Fibroblast of lung (primary cell): ENCODE data around the gene CCNT1. TPM values are rescaled to one million over a fixed set of nuclear protein-coding genes. Genes with fewer than 3 reads are reported as not detected.

Experiments
- DNase-seq, 2 donors: peaks; one replicate each; pipeline versions ENCODE4 v3.0.0 to v3.0.0-alpha.2; 2010; ENCODE audit warnings: low read depth in 2 of 2
- H2AFZ ChIP-seq: 2 replicates; pipeline ENCODE4 v1.5.1; 2012; ENCODE audit warnings: low read length, control low read depth, inconsistent platforms
- H3K27ac ChIP-seq: 2 replicates; pipeline ENCODE4 v1.5.1; 2011; ENCODE audit warnings: low read length, control low read depth; ENCODE audit not compliant: insufficient read depth
- H3K27me3 ChIP-seq: 2 replicates; pipeline ENCODE4 v1.5.1; 2011; ENCODE audit warnings: mild to moderate bottlenecking, low read length; ENCODE audit not compliant: control insufficient read depth, insufficient read depth
- H3K36me3 ChIP-seq: 2 replicates; pipeline ENCODE4 v1.5.1; 2011; ENCODE audit warnings: low read length; ENCODE audit not compliant: control insufficient read depth, insufficient read depth
- H3K4me1 ChIP-seq: 2 replicates; pipeline ENCODE4 v1.5.1; 2011; ENCODE audit warnings: low read length; ENCODE audit not compliant: control insufficient read depth, insufficient read depth; ENCODE audit errors: extremely low read depth
- H3K4me2 ChIP-seq: 2 replicates; pipeline ENCODE4 v1.5.1; 2011; ENCODE audit warnings: low read length, control low read depth; ENCODE audit not compliant: insufficient read depth; ENCODE audit errors: extremely low read depth
- H3K4me3 ChIP-seq, 4 experiments: fragments of 200-600 bp in 1 of 4; sonication (generic) in 1 of 4; replicated peaks in 1 of 4; 2 replicates each; pipeline ENCODE4 v1.5.1; 2011 to 2016; ENCODE audit warnings: low read length in 4 of 4, low read depth in 3 of 4, mild to moderate bottlenecking in 3 of 4, control low read depth in 2 of 4, inconsistent platforms in 1 of 4, mixed read lengths in 1 of 4; ENCODE audit not compliant: insufficient read depth in 1 of 4; ENCODE audit errors: control extremely low read depth in 1 of 4
- H3K79me2 ChIP-seq: 2 replicates; pipeline ENCODE4 v1.5.1; 2012; ENCODE audit warnings: mild to moderate bottlenecking, low read length, inconsistent platforms; ENCODE audit not compliant: control insufficient read depth, insufficient read depth
- H3K9ac ChIP-seq: 2 replicates; pipeline ENCODE4 v1.5.1; 2011; ENCODE audit warnings: mild to moderate bottlenecking, low read length, control low read depth; ENCODE audit not compliant: insufficient read depth
- H3K9me3 ChIP-seq: 2 replicates; pipeline ENCODE4 v1.5.1; 2012; ENCODE audit warnings: low read depth, low read length; ENCODE audit not compliant: control insufficient read depth, insufficient read depth
- H4K20me1 ChIP-seq: 2 replicates; pipeline ENCODE4 v1.5.1; 2011; ENCODE audit warnings: low read length; ENCODE audit not compliant: control insufficient read depth, insufficient read depth; ENCODE audit errors: extremely low read depth
- EZH2 ChIP-seq: IDR thresholded peaks from 2 replicates; pipeline ENCODE4 v1.5.1; 2012; ENCODE audit warnings: low read length, control low read depth, mild to moderate bottlenecking; ENCODE audit errors: missing control alignments
- polyA plus RNA-seq, 2 donors: library from polyadenylated mRNA; depleted of rRNA in 1 of 2; stranded (reverse) in 1 of 2; unstranded in 1 of 2; fragments of >200 nt; gene quantifications; 2 replicates each; pipeline ENCODE4 v1.2.1, GENCODE V29; 2011 to 2012; ENCODE audit warnings: missing spikeins in 1 of 2
- total RNA-seq: library from RNA; depleted of rRNA; stranded (reverse); fragments of >200 nt; gene quantifications from 2 replicates; pipeline ENCODE4 v1.2.1, GENCODE V29; 2014
- TF ChIP-seq, protein P1 (sequence below), 2 donors: IDR thresholded peaks in 1 of 2; conservative IDR thresholded peaks in 1 of 2; 1 replicate in 1 of 2; 2 replicates in 1 of 2; pipeline ENCODE4 v1.5.1; 2011 to 2012; ENCODE audit warnings: low read length in 2 of 2, control low read depth in 1 of 2, inconsistent platforms in 1 of 2, low read depth in 1 of 2, mild to moderate bottlenecking in 1 of 2

The CCNT1 gene
- total and polyA plus RNA-seq, 2 donors (not counting 1 experiment from before 2014, with no cell fraction given) = 20.4 to 24.6 TPM

DNA sequence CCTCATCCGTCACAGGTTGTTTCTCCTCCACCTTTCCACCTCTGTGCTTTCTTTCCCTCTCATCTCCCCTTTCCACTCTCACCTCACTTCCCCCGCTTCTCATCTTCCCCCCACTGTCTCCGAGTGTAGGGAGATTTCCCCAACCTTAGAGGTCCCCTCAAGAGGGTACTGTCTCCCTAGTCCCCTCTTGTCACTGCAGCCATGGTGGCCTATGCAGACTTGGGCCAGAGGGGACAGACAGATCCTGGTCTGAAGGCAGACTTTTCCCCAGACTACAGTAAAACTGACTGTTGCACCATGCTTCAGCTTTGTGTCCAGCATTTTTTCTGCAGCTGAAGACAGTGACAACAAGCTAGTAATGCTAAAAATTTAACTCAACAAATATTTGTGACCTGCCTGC lies 75.7 kb downstream of the CCNT1 start:
- H2AFZ ChIP-seq = no peak overlapping the region
- H3K4me3 ChIP-seq = no peak overlapping the region
- H4K20me1 ChIP-seq = no peaks in the 10 kb centered on the region
- H3K9me3 ChIP-seq = no peaks in the 10 kb centered on the region
- H3K9ac ChIP-seq = no peak overlapping the region
- H3K79me2 ChIP-seq = no peaks in the 10 kb centered on the region
- no peak overlapping the region for H3K27ac ChIP-seq
- no peaks in the 10 kb centered on the region for H3K4me1 ChIP-seq
- H3K4me2 ChIP-seq = no peak overlapping the region
- no peaks in the 10 kb centered on the region for H3K27me3 ChIP-seq
- H3K36me3 ChIP-seq = no peaks in the 10 kb centered on the region
- TF ChIP-seq, protein P1, sequence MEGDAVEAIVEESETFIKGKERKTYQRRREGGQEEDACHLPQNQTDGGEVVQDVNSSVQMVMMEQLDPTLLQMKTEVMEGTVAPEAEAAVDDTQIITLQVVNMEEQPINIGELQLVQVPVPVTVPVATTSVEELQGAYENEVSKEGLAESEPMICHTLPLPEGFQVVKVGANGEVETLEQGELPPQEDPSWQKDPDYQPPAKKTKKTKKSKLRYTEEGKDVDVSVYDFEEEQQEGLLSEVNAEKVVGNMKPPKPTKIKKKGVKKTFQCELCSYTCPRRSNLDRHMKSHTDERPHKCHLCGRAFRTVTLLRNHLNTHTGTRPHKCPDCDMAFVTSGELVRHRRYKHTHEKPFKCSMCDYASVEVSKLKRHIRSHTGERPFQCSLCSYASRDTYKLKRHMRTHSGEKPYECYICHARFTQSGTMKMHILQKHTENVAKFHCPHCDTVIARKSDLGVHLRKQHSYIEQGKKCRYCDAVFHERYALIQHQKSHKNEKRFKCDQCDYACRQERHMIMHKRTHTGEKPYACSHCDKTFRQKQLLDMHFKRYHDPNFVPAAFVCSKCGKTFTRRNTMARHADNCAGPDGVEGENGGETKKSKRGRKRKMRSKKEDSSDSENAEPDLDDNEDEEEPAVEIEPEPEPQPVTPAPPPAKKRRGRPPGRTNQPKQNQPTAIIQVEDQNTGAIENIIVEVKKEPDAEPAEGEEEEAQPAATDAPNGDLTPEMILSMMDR (conservative IDR thresholded peaks at IDR 0.05 in 1 of 2, IDR thresholded peaks at IDR 0.05 in 1 of 2; ENCODE audit: low read depth in 1 of 2, low read length in 2 of 2) = no peak
- no peak for TF ChIP-seq EZH2
- no peak for DNase-seq

DNA sequence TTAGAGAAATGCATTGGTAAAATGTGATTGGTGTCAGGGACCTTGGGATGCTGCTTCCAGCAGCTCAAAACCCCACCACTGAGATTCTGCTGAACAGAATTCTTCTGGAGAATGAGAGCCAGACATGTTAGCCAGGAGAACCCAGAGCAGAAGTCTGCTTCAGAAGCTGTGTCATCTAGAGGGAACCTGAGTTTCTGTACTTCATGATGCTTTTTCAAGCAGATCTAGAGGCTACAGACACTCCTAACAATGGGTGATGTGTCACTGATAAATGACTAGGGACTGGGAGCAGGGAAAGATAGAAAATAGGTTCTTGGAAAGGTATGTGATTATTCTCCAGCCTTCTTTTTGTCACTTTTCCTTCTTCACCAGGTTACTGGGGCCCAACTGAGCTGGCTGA lies 76.1 kb downstream of the CCNT1 start:
- no peaks in the 10 kb centered on the region for H3K4me1 ChIP-seq
- no peak overlapping the region for H3K9ac ChIP-seq
- DNase-seq = no peak
- H3K79me2 ChIP-seq = no peaks in the 10 kb centered on the region
- H4K20me1 ChIP-seq = no peaks in the 10 kb centered on the region
- no peak overlapping the region for H3K27ac ChIP-seq
- TF ChIP-seq EZH2 = no peak
- TF ChIP-seq, protein P1 (conservative IDR thresholded peaks at IDR 0.05 in 1 of 2, IDR thresholded peaks at IDR 0.05 in 1 of 2; ENCODE audit: low read depth in 1 of 2, low read length in 2 of 2) = no peak
- no peaks in the 10 kb centered on the region for H3K36me3 ChIP-seq
- no peaks in the 10 kb centered on the region for H3K9me3 ChIP-seq
- H3K27me3 ChIP-seq = no peaks in the 10 kb centered on the region
- no peak overlapping the region for H2AFZ ChIP-seq
- no peak overlapping the region for H3K4me3 ChIP-seq
- no peak overlapping the region for H3K4me2 ChIP-seq

Other genes with a start within 250 kb of the CCNT1 start
- not detected in 2 replicates for gene ANP32D, start 244.1 kb downstream of the CCNT1 start, total RNA-seq
- gene ANP32D, start 244.1 kb downstream of the CCNT1 start, polyA plus RNA-seq = not detected in 2 replicates
- gene C12orf54, start 234.2 kb downstream of the CCNT1 start, total RNA-seq = not detected in 2 replicates
- gene C12orf54, start 234.2 kb downstream of the CCNT1 start, polyA plus RNA-seq = not detected in 2 replicates
- gene OR8S1, start 191.1 kb downstream of the CCNT1 start, total RNA-seq = not detected in 2 replicates
- not detected in 2 replicates for gene OR8S1, start 191.1 kb downstream of the CCNT1 start, polyA plus RNA-seq
- gene LALBA, start 146.7 kb downstream of the CCNT1 start, total RNA-seq = not detected in 2 replicates
- gene LALBA, start 146.7 kb downstream of the CCNT1 start, polyA plus RNA-seq = not detected in 2 replicates
- gene KANSL2, start 34.5 kb downstream of the CCNT1 start, total RNA-seq = 51.2 and 60.4 TPM in 2 replicates
- gene KANSL2, start 34.5 kb downstream of the CCNT1 start, polyA plus RNA-seq = 38.8 and 43.9 TPM in 2 replicates
- 34.7 and 53.2 TPM in 2 replicates for gene ADCY6, start 72.4 kb upstream of the CCNT1 start, total RNA-seq
- gene ADCY6, start 72.4 kb upstream of the CCNT1 start, polyA plus RNA-seq = 14.4 and 27.4 TPM in 2 replicates
- 18.5 and 28.4 TPM in 2 replicates for gene CACNB3, start 101.8 kb upstream of the CCNT1 start, total RNA-seq
- 40.6 and 46.2 TPM in 2 replicates for gene CACNB3, start 101.8 kb upstream of the CCNT1 start, polyA plus RNA-seq
- gene DDX23, start 135.5 kb upstream of the CCNT1 start, total RNA-seq = 62.4 and 65.5 TPM in 2 replicates
- gene DDX23, start 135.5 kb upstream of the CCNT1 start, polyA plus RNA-seq = 48.6 and 65.1 TPM in 2 replicates
- gene RND1, start 149.2 kb upstream of the CCNT1 start, total RNA-seq = under 0.01 and 0.17 TPM in 2 replicates
- 0.08 and 0.12 TPM in 2 replicates for gene RND1, start 149.2 kb upstream of the CCNT1 start, polyA plus RNA-seq
- 10.0 and 12.6 TPM in 2 replicates for gene FKBP11, start 208.8 kb upstream of the CCNT1 start, total RNA-seq
- gene FKBP11, start 208.8 kb upstream of the CCNT1 start, polyA plus RNA-seq = 20.8 and 48.8 TPM in 2 replicates
- gene ARF3, start 240.8 kb upstream of the CCNT1 start, total RNA-seq = 24.7 and 28.1 TPM in 2 replicates
- gene ARF3, start 240.8 kb upstream of the CCNT1 start, polyA plus RNA-seq = 182 and 220 TPM in 2 replicates